Right cardiac atrium (tissue), 5 donors: ENCODE data around the gene SLC17A1. TPM values are rescaled to one million over a fixed set of nuclear protein-coding genes. Genes with fewer than 3 reads are reported as not detected.
"Not testable (repeated sequence)": the region's sequence is repeated elsewhere in the genome, so short reads cannot be mapped to it uniquely, and the experiment has no call there.

Experiments
- ATAC-seq, 2 donors: fragments of 200-7000 bp; cut with Tn5 transposase; one replicate each; pipeline versions ENCODE4 v1.8.0 to v1.9.1; 2020; ENCODE audit warnings: moderate library complexity in 2 of 2, mild to moderate bottlenecking in 1 of 2
- DNase-seq, 3 donors: peaks; one replicate each; pipeline ENCODE4 v3.0.0-alpha.2; 2020
- H3K27ac ChIP-seq: one replicate; pipeline ENCODE4 v1.5.1; 2013; ENCODE audit warnings: mild to moderate bottlenecking, low read length, control low read depth, moderate library complexity
- H3K27me3 ChIP-seq: one replicate; pipeline ENCODE4 v1.6.1; 2013; ENCODE audit not compliant: control insufficient read depth, insufficient read depth
- H3K4me1 ChIP-seq: one replicate; pipeline ENCODE4 v1.6.1; 2013; ENCODE audit warnings: low read length; ENCODE audit not compliant: control insufficient read depth, insufficient read depth
- H3K4me3 ChIP-seq: one replicate; pipeline ENCODE4 v1.5.1; 2013; ENCODE audit warnings: low read length, control low read depth
- H3K9me3 ChIP-seq: one replicate; pipeline ENCODE4 v1.6.1; 2013; ENCODE audit warnings: low read length; ENCODE audit not compliant: control insufficient read depth
- whole genome bisulfite sequencing: extraction: QIAGEN DNeasy Blood & Tissue Kit; methylation state at CpG from one replicate; pipeline ENCODE4 v1.1.7; 2013; 5-methylcytosine and 5-hydroxymethylcytosine counted together
- intact Hi-C, 4 donors: fragments of 100-400 bp; cut with DNase I; formaldehyde crosslinking; loops; one replicate each; pipeline versions ENCODE4 v1.11.0 to v1.14.0; 2022 to 2023
- polyA plus RNA-seq: library from polyadenylated mRNA; stranded (reverse); fragments of 200-250 nt; gene quantifications from one replicate; pipeline ENCODE4 v1.2.3, GENCODE V29; 2013
- total RNA-seq, 4 donors: library from RNA; stranded (reverse); fragmentation: NEBNext Ultra II Directional; extraction: Animal tissue kit (Norgen Biotek cat#: 25700); gene quantifications; one replicate each; pipeline ENCODE4 v1.2.1, GENCODE V29; 2021
- donor health status: healthy with polysubstance abuse.
- donor health status: DM: no; HTN: yes; CAD: no.
- donor health status: DM: no; HTN: no; CAD: no.
- donor health status: DM: no; HTN: yes; CAD: no; lungs with severe emphysema.
- donor health status: DM: yes; HTN: yes; CAD: no.

The SLC17A1 gene
- total and polyA plus RNA-seq, 5 donors: not detected

GRCh38 chr6:25755483-25755882, 76.4 kb downstream of the SLC17A1 start:
- 94% methylated on average over 1 of the region's 1 CpG for WGBS
- DNase-seq: no peak
- H3K4me3 ChIP-seq: no peak overlapping the region
- H3K27ac ChIP-seq: no peak overlapping the region
- intact Hi-C loops: no loop called here
- H3K9me3 ChIP-seq: no peaks in the 10 kb centered on the region
- H3K4me1 ChIP-seq: no peaks in the 10 kb centered on the region
- ATAC-seq: no peak
- H3K27me3 ChIP-seq: no peaks in the 10 kb centered on the region

GRCh38 chr6:25754535-25754934, 77.3 kb downstream of the SLC17A1 start, which contains the start of gene SLC17A4:
SLC17A4 (plus strand) TSS chr6:25754742; CDS start chr6:25761963, 7,221 bp downstream.
- Histone ChIP-seq H3K4me1 (no peaks in the 10 kb centered on the region), H3K27me3 (no peaks in the 10 kb centered on the region), H3K4me3 (no peak within 1 kb of the TSS), H3K9me3 (no peaks in the 10 kb centered on the region), H3K27ac (no peak within 1 kb of the TSS)
- intact Hi-C loops: no loop called here
- ATAC-seq (no peak), DNase-seq (no peak)

- H3K4me3 ChIP-seq: no peak overlapping the region
- intact Hi-C loops: no loop called here
- H3K4me1 ChIP-seq: no peaks in the 10 kb centered on the region
These were observed 78.8 kb downstream of the SLC17A1 start for GRCh38 chr6:25753079-25753478.

DNA sequence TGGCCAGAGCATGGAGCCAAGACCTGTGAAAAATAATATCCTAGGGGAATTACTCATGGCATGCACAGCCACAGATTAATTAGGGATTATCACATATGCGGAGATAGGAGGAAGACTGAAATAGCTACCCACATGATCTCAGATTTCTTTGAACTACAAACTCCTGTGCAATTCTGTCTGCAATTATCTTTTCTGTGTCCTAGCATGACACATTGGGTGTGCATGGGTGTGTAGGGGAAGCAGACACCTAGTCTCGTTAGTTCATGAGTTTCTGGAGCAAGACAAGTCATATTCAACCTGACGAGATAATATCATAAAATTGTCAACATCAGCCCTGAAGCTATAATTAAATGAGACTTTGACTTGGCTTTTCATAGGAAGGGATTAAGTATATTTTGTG, 80.9 kb downstream of the SLC17A1 start:
- Histone ChIP-seq H3K27ac (no peak overlapping the region), H3K27me3 (no peaks in the 10 kb centered on the region), H3K9me3 (no peaks in the 10 kb centered on the region), H3K4me3 (no peak overlapping the region), H3K4me1 (no peaks in the 10 kb centered on the region)
- ATAC-seq: no peak
- WGBS: 39% methylated on average over 3 of the region's 3 CpGs
- DNase-seq: no peak
- intact Hi-C loops: no loop called here

More at GRCh38 chr6:25753079-25753478, 78.8 kb downstream of the SLC17A1 start:
- DNase-seq (no peak), ATAC-seq (no peak)
- H3K27me3 ChIP-seq: no peaks in the 10 kb centered on the region
- no peak overlapping the region for H3K27ac ChIP-seq
- no peaks in the 10 kb centered on the region for H3K9me3 ChIP-seq

DNA sequence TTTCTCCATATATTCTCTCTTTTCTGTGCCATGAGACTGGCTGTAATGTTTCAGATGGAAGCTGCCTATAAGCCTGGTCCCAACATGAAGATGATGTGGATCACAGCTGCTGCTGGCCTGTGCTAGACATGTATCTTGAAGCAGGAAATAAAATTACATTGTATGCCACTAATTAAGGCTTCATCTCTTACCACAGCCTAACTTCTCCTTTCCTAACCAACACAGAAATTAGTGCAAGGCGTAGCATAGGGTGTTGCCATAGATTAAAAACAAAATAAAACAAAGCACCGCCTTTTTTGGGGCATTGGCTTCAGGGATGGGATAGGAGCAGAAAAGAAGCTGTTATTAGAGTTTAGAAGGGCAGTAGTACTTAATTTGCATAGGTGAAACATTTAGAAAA, 82.0 kb downstream of the SLC17A1 start:
- Histone ChIP-seq H3K9me3 (no peaks in the 10 kb centered on the region), H3K4me3 (no peak overlapping the region), H3K4me1 (no peaks in the 10 kb centered on the region), H3K27me3 (no peaks in the 10 kb centered on the region), H3K27ac (no peak overlapping the region)
- intact Hi-C loops: no loop called here
- DNase-seq: no peak
- 84% methylated on average over 2 of the region's 2 CpGs for WGBS
- ATAC-seq: no peak

- H3K4me1 ChIP-seq, ATAC-seq, H3K4me3 ChIP-seq, H3K27me3 ChIP-seq, DNase-seq, H3K27ac ChIP-seq, H3K9me3 ChIP-seq, intact Hi-C loops: not testable (repeated sequence)
- WGBS: 40% methylated on average over 17 of the region's 17 CpGs
These were observed 83.0 kb downstream of the SLC17A1 start for GRCh38 chr6:25748601-25749517.

DNA sequence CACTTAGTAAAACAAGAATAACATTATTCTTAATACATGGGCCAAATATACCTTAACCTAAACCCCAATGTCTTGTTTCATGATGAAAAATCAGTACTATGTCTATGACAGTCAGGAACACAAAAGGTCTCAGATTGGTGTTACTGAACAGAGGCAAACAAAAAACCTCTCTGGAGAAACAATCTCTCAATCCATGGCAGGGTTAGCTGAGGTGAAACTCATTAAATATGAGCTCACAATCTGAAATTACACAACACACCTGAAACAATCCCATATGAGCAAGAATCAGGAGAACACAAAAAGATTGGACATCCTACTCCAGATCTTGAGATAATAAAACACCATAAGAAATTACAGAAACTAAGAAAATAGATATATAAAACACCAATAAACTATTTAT, 83.8 kb downstream of the SLC17A1 start:
- Histone ChIP-seq H3K27me3 (no peaks in the 10 kb centered on the region), H3K4me1 (no peaks in the 10 kb centered on the region), H3K9me3 (no peaks in the 10 kb centered on the region), H3K4me3 (no peak overlapping the region), H3K27ac (no peak overlapping the region)
- ATAC-seq: no peak
- DNase-seq: no peak
- intact Hi-C loops: no loop called here

DNA sequence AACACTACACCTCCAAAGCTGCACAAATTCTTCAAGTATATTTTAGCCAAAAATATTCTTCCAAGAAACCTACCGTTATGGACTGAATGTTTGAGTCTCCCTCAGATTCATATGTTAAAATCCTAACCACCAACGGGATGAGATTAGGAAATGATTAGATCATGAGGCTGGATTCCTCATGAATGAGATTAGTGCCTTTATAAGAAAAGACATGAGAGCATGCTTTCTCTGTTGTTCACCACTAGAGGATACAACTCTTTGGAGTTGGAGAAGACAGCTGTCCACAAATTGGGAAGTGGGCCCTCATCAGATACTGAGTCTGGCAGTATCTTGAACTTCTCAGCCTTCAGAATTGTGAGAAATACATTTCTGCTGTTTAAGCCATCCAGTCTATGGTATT, 84.4 kb downstream of the SLC17A1 start:
- no peak for ATAC-seq
- no peak for DNase-seq
- 62% methylated on average over 2 of the region's 2 CpGs for WGBS
- Histone ChIP-seq H3K9me3 (no peaks in the 10 kb centered on the region), H3K4me3 (no peak overlapping the region), H3K27ac (no peak overlapping the region), H3K4me1 (no peaks in the 10 kb centered on the region), H3K27me3 (no peaks in the 10 kb centered on the region)
- intact Hi-C loops: no loop called here

DNA sequence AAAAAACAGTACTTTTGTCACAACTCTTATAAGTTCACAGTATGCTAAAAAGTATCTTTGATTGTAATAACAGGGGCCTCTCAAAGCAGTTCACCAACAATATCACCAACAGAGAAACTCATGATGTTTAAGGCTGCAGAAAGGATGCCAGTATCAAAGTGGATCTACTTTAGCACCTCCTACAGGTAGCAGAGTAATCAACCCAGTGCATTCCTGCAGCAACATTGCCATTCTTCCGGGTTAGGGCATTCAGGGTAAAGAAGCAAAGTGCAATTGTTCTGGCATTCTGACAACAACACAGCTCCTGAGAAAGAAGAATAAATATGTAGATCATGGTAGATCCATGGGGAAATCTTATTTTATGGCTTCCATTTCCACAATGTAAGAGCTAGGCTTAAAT, 84.9 kb downstream of the SLC17A1 start:
- 74% methylated on average over 1 of the region's 1 CpG for whole genome bisulfite sequencing
- DNase-seq (no peak), ATAC-seq (no peak)
- no peaks in the 10 kb centered on the region for H3K4me1 ChIP-seq
- no peaks in the 10 kb centered on the region for H3K9me3 ChIP-seq
- no peaks in the 10 kb centered on the region for H3K27me3 ChIP-seq
- H3K27ac ChIP-seq: no peak overlapping the region
- no peak overlapping the region for H3K4me3 ChIP-seq
- intact Hi-C loops: no loop called here

GRCh38 chr6:25745836-25746235, 86.0 kb downstream of the SLC17A1 start:
- Histone ChIP-seq H3K27ac (no peak overlapping the region), H3K4me1 (no peaks in the 10 kb centered on the region), H3K27me3 (no peaks in the 10 kb centered on the region), H3K4me3 (no peak overlapping the region), H3K9me3 (no peaks in the 10 kb centered on the region)
- DNase-seq: no peak
- ATAC-seq: no peak
- intact Hi-C loops: no loop called here
- WGBS: 84% methylated on average over 4 of the region's 4 CpGs

GRCh38 chr6:25743868-25744267, 88.0 kb downstream of the SLC17A1 start:
- H3K27me3 ChIP-seq: no peaks in the 10 kb centered on the region
- H3K27ac ChIP-seq: no peak overlapping the region
- H3K4me1 ChIP-seq: no peaks in the 10 kb centered on the region
- H3K9me3 ChIP-seq: no peaks in the 10 kb centered on the region
- intact Hi-C loops: no loop called here
- no peak for DNase-seq
- ATAC-seq: no peak
- no peak overlapping the region for H3K4me3 ChIP-seq

DNA sequence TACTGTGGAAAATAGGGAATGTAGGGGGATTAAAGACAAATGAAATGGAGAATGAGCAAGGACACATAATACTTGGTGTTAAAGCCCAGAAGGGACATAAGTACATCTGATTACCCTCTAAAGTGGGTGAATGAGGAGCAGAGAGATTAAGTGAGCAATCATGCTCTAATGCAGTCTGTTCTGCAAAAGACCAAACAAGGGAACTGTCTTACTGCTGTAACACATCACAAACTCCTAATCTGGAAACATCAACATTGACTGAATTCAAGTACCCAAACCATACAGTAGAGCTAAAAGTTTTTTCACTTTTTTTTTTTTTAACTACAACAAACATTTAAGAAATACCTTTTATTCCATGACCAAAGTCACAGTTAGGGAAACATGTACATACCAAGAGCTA, 96.6 kb downstream of the SLC17A1 start:
- intact Hi-C loops: no loop called here
- no peaks in the 10 kb centered on the region for H3K9me3 ChIP-seq
- ATAC-seq (no peak), DNase-seq (no peak)
- H3K27ac ChIP-seq: no peak overlapping the region
- no peaks in the 10 kb centered on the region for H3K4me1 ChIP-seq
- H3K27me3 ChIP-seq: no peaks in the 10 kb centered on the region
- no peak overlapping the region for H3K4me3 ChIP-seq
